ENCODE measurements around the gene KLHL30.

Gene KLHL30

GRCh38 chr2:238159661-238160205 is 21.3 kb downstream of the KLHL30 start:
- FAIRE-seq (no peak), DNase-seq (ENCODE audit: insufficient read length, low spot score) (no peak)
- TF ChIP-seq POLR2A (IDR thresholded peaks at IDR 0.05; ENCODE audit: low read depth, low read length) = no peak

- no peak for DNase-seq (ENCODE audit: insufficient read length, low spot score)
- no peak for FAIRE-seq
- TF ChIP-seq POLR2A (IDR thresholded peaks at IDR 0.05; ENCODE audit: low read depth, low read length) = no peak
These were observed 22.0 kb downstream of the KLHL30 start for GRCh38 chr2:238160206-238161129.

DNA sequence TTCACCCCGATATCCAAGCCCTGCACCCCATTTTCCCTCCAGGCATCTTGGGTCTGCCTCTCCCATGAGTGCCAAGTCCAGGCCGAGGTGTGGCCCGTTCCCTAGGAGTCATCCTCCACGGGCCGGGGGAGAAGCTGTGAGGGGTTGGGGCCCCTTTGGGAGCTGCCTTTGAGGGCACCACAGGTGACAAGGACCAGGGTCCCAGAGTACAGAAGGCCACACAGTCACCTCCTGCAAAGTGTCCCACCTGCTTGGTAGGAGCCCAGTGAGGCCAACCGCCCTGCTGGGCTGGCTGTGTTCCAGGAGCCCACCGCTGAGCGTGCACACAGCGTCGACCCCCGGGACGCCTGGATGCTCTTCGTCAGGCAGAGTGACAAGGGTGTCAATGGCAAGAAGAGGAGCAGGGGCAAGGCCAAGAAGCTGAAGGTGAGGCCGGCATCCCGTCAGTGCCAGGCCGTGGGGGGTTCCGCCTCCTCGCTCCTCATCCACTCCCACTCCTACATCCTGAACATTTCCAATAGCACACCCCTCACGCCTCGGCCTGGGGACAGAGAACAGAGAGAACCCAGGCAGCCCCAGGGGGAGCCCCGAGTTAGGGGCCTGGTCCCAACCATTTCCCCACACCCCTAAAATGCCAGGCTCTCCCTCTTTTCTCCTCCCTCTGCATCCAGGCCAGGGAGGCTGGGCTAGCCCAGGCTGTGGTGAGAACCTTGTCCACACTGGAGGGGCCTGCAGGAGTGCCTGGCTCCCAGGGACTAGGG is 23.0 kb downstream of the KLHL30 start:
- TF ChIP-seq POLR2A (IDR thresholded peaks at IDR 0.05; ENCODE audit: low read depth, low read length) = no peak
- no peak for DNase-seq (ENCODE audit: insufficient read length, low spot score)
- no peak for FAIRE-seq

- TF ChIP-seq POLR2A (IDR thresholded peaks at IDR 0.05; ENCODE audit: low read depth, low read length) = no peak
- DNase-seq (ENCODE audit: insufficient read length, low spot score) (no peak), FAIRE-seq (no peak)
These were observed 23.9 kb downstream of the KLHL30 start for GRCh38 chr2:238162251-238162845.

DNA sequence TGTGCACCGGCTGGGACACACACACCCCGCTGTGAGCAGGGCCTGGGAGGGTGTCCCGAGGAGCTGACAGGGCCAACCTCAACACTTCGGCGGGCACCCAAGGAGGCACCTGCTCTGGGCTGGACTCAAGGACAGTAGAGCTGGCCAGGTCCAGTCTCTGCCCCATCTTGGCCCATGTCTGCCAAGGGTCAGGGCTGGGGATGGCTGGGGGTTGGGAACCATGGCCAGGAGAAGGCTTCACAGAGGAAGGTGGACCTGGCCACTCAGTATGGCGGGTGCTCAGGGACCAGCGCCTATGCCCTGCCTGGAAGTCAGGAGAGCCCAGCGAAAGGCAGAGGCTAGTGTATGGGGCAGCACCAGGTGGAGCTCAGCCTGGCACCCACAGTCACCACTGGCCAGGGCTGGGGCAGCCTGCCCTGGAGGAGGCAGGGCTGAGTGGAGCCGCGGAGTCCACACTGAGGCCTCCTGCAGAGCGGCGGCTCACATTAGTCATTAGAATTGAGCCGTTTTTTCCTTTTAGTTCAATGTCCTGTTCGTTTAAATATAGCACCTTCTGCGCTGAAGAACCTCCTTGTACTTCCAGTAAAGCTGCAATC is 24.5 kb downstream of the KLHL30 start:
- DNase-seq (ENCODE audit: insufficient read length, low spot score) (peak; percentile 84), FAIRE-seq (no peak)
- no peak for TF ChIP-seq POLR2A (IDR thresholded peaks at IDR 0.05; ENCODE audit: low read depth, low read length)

DNA sequence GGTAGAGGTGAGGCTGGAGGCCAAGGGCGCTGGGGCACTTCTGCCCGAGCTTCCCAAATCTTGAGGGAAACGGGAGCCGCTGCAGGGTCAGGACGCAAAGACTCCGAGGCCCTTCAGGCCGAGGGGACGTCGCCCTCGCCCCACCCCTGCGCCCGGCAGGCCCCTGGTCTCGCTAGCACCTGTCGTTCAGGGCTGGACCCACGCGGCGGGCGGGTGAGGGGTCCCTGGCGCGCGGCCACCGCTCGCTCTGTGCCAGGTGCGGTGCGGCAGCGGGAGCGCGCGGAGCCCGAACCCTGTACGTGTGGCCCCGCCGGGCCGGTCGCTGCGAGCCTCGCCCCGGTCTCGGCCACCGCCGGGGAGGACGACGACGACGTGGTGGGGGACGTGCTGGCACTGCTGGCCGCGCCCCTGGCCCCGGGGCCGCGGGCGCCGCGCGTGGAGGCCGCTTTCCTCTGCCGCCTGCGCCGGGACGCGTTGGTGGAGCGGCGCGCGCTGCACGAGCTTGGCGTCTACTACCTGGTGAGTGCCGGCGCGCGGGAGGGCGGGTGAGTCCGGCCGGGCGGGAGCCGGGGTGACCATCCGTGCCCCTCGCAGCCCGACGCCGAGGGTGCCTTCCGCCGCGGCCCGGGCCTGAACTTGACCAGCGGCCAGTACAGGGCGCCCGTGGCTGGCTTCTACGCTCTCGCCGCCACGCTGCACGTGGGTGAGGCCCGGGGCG is 25.2 kb downstream of the KLHL30 start:
- TF ChIP-seq POLR2A (IDR thresholded peaks at IDR 0.05; ENCODE audit: low read depth, low read length) = no peak
- no peak for DNase-seq (ENCODE audit: insufficient read length, low spot score)

DNA sequence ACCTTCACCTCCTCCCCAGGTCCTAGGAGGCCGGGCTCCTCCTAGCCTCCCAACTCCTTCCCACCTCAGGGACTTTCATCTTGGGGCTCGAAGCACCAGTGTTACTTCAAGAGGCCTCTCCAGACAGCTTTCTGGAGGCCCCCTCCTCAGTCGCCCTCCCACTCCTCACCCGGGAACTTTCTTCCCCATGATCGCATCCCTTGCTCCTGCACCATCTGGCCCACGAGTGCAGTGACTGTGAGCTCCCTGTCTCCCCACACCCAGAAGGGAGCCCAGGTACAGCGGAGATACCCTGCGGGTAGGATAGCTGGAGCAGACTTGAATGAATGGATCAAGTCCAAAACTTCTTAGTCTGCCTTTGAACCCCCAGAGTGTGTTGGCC is 26.4 kb downstream of the KLHL30 start:
- DNase-seq (ENCODE audit: insufficient read length, low spot score) = no peak
- FAIRE-seq = no peak
- no peak for TF ChIP-seq POLR2A (IDR thresholded peaks at IDR 0.05; ENCODE audit: low read depth, low read length)

More for the DNA sequence above, 25.2 kb downstream of the KLHL30 start:
- FAIRE-seq = no peak

DNA sequence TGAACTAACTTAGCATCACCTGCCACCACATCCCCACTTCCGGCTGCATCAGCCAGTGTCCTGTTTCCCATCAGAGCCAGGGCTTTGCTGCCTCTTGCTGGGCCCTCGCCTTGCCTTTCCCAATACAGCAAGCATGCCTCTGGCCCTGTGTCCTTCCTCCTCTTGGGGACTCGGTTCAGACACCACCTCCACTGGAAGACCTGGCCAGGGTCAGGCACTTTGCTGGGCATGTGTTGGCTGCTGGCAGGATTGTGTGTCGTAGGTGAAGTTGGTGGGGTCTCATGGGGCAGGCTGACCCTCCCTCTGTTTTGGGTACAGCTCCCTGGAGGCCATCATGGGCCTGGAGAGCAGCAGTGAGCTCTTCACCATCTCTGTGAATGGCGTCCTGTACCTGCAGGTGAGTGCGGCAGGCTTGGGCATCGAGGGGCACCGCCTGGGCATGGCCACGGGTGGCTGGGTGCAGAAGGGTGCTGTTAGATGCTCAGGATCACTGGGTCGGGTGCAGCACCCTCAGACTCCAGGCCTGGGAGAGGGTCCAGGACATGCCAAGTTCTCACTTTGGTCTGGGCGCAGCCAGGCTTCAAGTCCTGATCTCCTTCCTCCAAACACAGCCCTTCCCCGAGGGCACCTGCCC is 26.9 kb downstream of the KLHL30 start:
- no peak for FAIRE-seq
- DNase-seq (ENCODE audit: insufficient read length, low spot score) = no peak
- TF ChIP-seq POLR2A (IDR thresholded peaks at IDR 0.05; ENCODE audit: low read depth, low read length) = no peak

DNA sequence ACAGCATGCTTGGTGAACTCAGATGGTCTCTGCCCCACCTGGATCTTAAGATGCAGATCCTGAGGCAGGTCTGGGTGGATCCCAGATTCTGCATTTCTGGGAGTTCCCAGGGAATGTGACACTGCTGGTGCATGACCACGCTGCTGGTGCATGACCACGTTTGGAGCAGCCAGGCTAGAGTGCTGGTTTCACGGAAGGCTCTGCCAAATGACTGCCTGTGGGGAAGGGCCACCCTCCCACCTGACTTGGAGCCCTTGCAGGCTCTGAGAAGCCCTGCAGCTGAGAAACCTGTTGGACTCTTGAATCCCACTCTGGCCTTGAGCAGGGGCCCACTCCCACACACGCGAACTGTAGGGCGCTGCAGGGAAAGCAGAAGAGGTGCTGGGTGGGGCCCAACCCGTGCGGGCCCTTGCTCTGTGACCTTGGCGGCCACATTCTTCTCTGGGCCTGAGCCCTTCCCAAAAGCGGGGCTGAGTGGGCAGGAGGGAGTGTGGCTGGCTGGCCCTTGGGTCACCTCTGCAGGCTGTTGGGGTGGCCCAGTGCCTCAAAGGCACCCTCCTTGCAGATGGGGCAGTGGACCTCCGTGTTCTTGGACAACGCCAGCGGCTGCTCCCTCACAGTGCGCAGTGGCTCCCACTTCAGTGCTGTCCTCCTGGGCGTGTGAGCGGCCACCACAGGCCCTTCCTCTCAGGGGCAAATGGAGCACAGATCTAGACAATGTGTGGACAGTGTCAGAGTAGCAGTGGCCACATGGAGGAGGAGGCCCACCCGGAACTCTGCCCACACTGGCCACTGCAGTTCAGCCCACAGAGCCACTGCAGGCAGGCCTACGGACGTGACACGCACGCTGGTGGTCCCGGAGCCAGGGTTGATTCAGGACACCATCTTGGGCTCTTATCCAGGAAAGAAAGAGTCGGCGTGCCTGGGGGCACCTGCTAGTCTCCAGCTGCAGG is 28.2 kb downstream of the KLHL30 start:
- DNase-seq (ENCODE audit: insufficient read length, low spot score) = no peak
- TF ChIP-seq POLR2A (IDR thresholded peaks at IDR 0.05; ENCODE audit: low read depth, low read length) = no peak
- FAIRE-seq = no peak

DNA sequence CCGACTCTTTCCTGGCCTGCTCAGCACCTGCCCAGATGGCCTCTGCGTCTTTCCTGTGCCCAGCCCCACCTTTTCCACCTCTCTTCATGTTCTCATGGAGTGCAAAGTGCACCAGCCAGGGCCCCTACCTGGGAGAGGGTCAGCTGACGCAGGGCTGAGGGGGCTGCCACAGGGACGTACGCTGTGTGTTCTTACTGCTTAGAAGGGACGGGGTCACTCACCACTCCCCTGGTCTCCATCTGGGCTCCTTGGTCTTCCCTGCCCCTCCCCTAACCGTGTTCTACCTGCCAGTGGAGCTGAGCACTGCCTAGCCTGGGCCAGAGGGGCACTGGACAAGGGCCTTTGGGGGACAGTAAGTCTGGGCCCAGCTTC is 28.9 kb downstream of the KLHL30 start:
- no peak for FAIRE-seq

GRCh38 chr2:238167761-238168160 is 29.3 kb downstream of the KLHL30 start:
- no peak for FAIRE-seq
- DNase-seq (ENCODE audit: insufficient read length, low spot score) = no peak
- TF ChIP-seq POLR2A (IDR thresholded peaks at IDR 0.05; ENCODE audit: low read depth, low read length) = no peak

More for the DNA sequence above, 28.9 kb downstream of the KLHL30 start:
- TF ChIP-seq POLR2A (IDR thresholded peaks at IDR 0.05; ENCODE audit: low read depth, low read length) = no peak
- DNase-seq (ENCODE audit: insufficient read length, low spot score) = no peak
